Smooth muscle cell (in vitro differentiated cells): Measurements from ENCODE around the gene MCUB. TPM values are rescaled to one million over a fixed set of nuclear protein-coding genes. Genes with fewer than 3 reads are reported as not detected.
"Not testable (repeated sequence)": the region's sequence is repeated elsewhere in the genome, so short reads cannot be mapped to it uniquely, and the experiment has no call there.

Experiments used
- DNase-seq: peaks from one replicate; lab custom pipeline; 2025; ENCODE audit not compliant: unreplicated experiment; lab: John Stamatoyannopoulos, UW
- H2AFZ ChIP-seq: fragments of 200-600 bp; sonication (generic); 2 replicates; pipeline ENCODE4 v1.6.0; 2016; ENCODE audit warnings: antibody characterized with exemption, low read depth, mild to moderate bottlenecking
- H3F3A ChIP-seq: fragments of 200-600 bp; sonication (generic); 2 replicates; pipeline ENCODE4 v1.6.0; 2017; ENCODE audit warnings: antibody characterized with exemption, low read depth
- H3K27ac ChIP-seq: fragments of 200-600 bp; sonication (generic); 2 replicates; pipeline ENCODE4 v1.5.1; 2016; ENCODE audit warnings: low read depth, mild to moderate bottlenecking
- H3K27me3 ChIP-seq: fragments of 200-600 bp; sonication (generic); 2 replicates; pipeline ENCODE4 v1.6.1; 2016; ENCODE audit warnings: low read depth, mild to moderate bottlenecking
- H3K36me3 ChIP-seq: fragments of 200-600 bp; sonication (generic); 2 replicates; pipeline ENCODE4 v1.5.1; 2016; ENCODE audit warnings: low read depth
- H3K4me1 ChIP-seq: fragments of 200-600 bp; sonication (generic); 2 replicates; pipeline ENCODE4 v1.5.1; 2016; ENCODE audit warnings: low read depth
- H3K4me2 ChIP-seq: fragments of 200-600 bp; sonication (generic); 2 replicates; pipeline ENCODE4 v1.6.0; 2016; ENCODE audit warnings: mild to moderate bottlenecking
- H3K4me3 ChIP-seq: fragments of 200-600 bp; sonication (generic); 2 replicates; pipeline ENCODE4 v1.5.1; 2016; ENCODE audit warnings: mild to moderate bottlenecking
- H3K79me2 ChIP-seq: fragments of 200-600 bp; sonication (generic); 2 replicates; pipeline ENCODE4 v1.6.0; 2016; ENCODE audit warnings: low read depth, mild to moderate bottlenecking
- H3K9ac ChIP-seq: fragments of 200-600 bp; sonication (generic); 2 replicates; pipeline ENCODE4 v1.6.0; 2016; ENCODE audit warnings: low read depth
- H3K9me3 ChIP-seq: fragments of 200-600 bp; sonication (generic); replicated peaks from 2 replicates; pipeline ENCODE4 v1.5.1; 2016; ENCODE audit warnings: low read depth
- H4K20me1 ChIP-seq: fragments of 200-600 bp; sonication (generic); 2 replicates; pipeline ENCODE4 v1.6.0; 2016; ENCODE audit warnings: low read depth
- WGBS: methylation state at CpG from one replicate; pipeline ENCODE4 v1.1.7; 2016; ENCODE audit warnings: low lambda C conversion rate; 5-methylcytosine and 5-hydroxymethylcytosine counted together
- polyA plus RNA-seq: library from polyadenylated mRNA; unstranded; fragments of >200 nt; fragmentation: Nextera tagmentation; extraction: Ambion mirVana; gene quantifications from 2 replicates; pipeline ENCODE4 v1.2.1, GENCODE V29; 2016
- total RNA-seq: library from RNA; depleted of rRNA; stranded (reverse); fragments of >200 nt; gene quantifications from 2 replicates; pipeline ENCODE4 v1.2.3, GENCODE V29; 2014
- TF ChIP-seq, protein P1 (sequence below): fragments of 200-600 bp; sonication (generic); IDR thresholded peaks from 2 replicates; pipeline ENCODE4 v1.5.1; 2017; ENCODE audit warnings: borderline replicate concordance, mild to moderate bottlenecking, antibody characterized with exemption; ENCODE audit not compliant: insufficient read depth, poor library complexity, severe bottlenecking

MCUB gene
- total and polyA plus RNA-seq, 2 experiments from 2014 or later: 2.6 to 6.4 TPM

DNA sequence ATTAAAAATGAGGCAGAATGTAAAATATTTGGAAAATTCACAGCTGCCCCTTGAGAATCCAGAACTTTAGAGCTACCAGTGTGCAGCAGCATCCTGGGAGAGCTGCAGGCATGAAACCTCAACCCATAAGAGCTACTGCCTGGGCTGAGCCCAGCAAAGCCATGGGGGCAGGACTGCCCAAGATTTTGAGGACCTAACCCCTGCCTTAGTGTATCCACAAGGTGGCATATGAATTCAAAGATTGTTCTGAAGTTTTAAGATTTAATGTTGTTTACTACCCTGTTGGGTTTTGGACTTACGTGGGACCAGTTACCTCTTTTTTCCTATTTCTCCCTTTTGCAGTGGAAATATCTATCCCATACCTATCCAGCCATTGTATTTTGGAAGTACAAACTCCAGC is 116.8 kb downstream of the MCUB start:
- Histone ChIP-seq H3F3A (no peaks in the 10 kb centered on the region), H3K9me3 (no peaks in the 10 kb centered on the region), H3K79me2 (no peaks in the 10 kb centered on the region), H4K20me1 (no peaks in the 10 kb centered on the region), H3K4me2 (no peak overlapping the region), H3K9ac (no peak overlapping the region), H3K4me1 (no peaks in the 10 kb centered on the region), H3K36me3 (no peaks in the 10 kb centered on the region), H3K4me3 (no peak overlapping the region), H3K27ac (no peak overlapping the region), H3K27me3 (no peaks in the 10 kb centered on the region), H2AFZ (no peak overlapping the region)
- DNase-seq: no peak
- WGBS: 96% methylated on average over 1 of the region's 1 CpG
- TF ChIP-seq, protein P1, sequence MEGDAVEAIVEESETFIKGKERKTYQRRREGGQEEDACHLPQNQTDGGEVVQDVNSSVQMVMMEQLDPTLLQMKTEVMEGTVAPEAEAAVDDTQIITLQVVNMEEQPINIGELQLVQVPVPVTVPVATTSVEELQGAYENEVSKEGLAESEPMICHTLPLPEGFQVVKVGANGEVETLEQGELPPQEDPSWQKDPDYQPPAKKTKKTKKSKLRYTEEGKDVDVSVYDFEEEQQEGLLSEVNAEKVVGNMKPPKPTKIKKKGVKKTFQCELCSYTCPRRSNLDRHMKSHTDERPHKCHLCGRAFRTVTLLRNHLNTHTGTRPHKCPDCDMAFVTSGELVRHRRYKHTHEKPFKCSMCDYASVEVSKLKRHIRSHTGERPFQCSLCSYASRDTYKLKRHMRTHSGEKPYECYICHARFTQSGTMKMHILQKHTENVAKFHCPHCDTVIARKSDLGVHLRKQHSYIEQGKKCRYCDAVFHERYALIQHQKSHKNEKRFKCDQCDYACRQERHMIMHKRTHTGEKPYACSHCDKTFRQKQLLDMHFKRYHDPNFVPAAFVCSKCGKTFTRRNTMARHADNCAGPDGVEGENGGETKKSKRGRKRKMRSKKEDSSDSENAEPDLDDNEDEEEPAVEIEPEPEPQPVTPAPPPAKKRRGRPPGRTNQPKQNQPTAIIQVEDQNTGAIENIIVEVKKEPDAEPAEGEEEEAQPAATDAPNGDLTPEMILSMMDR: no peak

DNA sequence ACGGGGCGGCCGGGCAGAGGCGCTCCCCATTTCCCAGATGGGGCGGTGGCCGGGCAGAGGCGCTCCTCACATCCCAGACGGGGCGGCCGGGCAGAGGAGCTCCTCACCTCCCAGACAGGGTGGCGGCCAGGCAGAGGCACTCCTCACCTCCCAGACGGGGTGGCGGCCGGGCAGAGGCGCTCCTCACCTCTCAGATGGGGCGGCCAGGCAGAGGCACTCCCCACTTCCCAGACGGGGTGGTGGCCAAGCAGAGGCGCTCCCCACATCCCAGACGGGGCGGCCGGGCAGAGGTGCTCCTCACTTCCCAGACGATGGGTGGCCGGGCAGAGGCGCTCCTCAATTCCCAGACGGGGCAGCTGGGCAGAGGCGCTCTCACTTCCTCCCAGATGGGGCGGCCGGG is 118.4 kb downstream of the MCUB start:
- H3K27ac ChIP-seq, H4K20me1 ChIP-seq, H3K36me3 ChIP-seq, H3K79me2 ChIP-seq, H3K4me2 ChIP-seq, H3K27me3 ChIP-seq, DNase-seq, H3K9me3 ChIP-seq, H3K9ac ChIP-seq, H3K4me1 ChIP-seq, H3F3A ChIP-seq, H3K4me3 ChIP-seq, H2AFZ ChIP-seq: not testable (repeated sequence)
- 100% methylated on average over 21 of the region's 28 CpGs for WGBS

DNA sequence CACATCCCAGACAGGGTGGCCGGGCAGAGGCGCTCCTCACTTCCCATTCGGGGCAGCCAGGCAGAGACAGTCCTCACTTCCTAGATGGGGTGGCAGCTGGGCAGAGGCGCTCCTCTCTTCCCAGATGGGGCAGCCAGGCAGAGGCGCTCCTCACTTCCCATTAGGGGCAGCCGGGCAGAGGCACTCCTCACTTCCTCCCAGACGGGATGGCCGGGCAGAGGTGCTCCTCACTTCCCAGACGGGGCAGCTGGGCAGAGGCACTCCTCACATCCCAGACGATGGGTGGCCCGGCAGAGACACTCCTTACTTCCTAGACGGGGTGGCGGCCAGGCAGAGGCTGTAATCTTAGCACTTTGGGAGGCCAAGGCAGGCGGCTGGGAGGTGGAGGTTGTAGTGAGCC is 118.9 kb downstream of the MCUB start:
- not testable (repeated sequence) for H3F3A ChIP-seq, H3K9ac ChIP-seq, H3K27ac ChIP-seq, H3K36me3 ChIP-seq, H3K27me3 ChIP-seq, H3K79me2 ChIP-seq, H2AFZ ChIP-seq, H4K20me1 ChIP-seq, H3K4me3 ChIP-seq, H3K4me1 ChIP-seq, H3K9me3 ChIP-seq, DNase-seq, H3K4me2 ChIP-seq
- 98% methylated on average over 12 of the region's 14 CpGs for WGBS

DNA sequence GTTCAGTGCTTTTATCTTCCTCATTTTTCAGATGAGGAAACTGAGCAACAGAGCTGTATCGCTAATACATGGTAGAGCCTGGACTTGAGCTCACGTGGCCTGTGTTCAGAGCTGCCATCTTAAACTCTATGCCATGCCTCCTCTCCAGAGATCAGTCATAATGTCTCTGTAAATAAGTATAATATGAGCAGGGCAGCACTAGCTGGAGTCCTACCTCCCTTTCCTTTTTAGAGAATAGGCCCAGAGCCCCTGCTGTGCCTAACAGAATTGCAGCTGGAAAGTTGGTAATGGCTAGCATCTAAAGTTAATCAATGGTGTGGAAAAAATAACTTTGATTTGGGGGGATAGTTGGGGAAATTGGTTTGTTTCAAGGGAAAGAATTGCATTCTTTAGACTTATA is 122.8 kb downstream of the MCUB start:
- H3F3A ChIP-seq: no peaks in the 10 kb centered on the region
- TF ChIP-seq, protein P1: no peak
- H3K27ac ChIP-seq: no peak overlapping the region
- 100% methylated on average over 2 of the region's 2 CpGs for WGBS
- H3K9me3 ChIP-seq: no peaks in the 10 kb centered on the region
- H3K79me2 ChIP-seq: no peaks in the 10 kb centered on the region
- no peak overlapping the region for H3K9ac ChIP-seq
- no peaks in the 10 kb centered on the region for H4K20me1 ChIP-seq
- no peak for DNase-seq
- peaks cover 6% of the 10 kb centered on the region for H3K4me1 ChIP-seq
- H3K4me3 ChIP-seq: no peak overlapping the region
- no peaks in the 10 kb centered on the region for H3K36me3 ChIP-seq
- no peak overlapping the region for H3K4me2 ChIP-seq
- H3K27me3 ChIP-seq: no peaks in the 10 kb centered on the region
- no peak overlapping the region for H2AFZ ChIP-seq

DNA sequence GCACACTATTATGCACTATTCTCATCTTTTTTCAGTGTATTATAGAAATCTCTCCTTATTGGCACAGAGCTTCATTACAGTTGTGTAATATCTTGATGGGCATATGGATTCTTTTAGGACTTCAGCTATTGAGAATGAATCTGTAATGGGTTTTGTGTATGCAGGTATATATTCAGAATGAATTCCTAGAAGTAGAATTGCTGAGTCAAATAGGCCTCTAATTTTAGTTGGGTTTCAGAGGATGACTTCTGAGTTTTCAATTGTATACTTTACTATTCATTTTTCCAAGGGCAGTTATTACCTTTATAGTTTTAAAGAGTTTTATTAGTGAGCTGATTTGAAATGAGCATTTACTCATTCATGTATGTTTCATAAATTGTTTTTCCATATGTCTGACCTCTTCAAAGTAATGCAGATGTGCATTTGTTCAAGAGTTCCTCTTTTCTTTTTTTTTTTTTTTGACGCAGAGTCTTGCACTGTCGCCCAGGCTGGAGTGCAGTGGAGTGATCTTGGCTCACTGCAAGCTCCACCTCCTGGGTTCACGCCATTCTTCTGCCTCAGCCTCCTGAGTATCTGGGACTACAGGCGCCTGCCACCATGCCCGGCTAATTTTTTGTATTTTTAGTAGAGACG is 123.7 kb downstream of the MCUB start:
- no peak for DNase-seq
- no peaks in the 10 kb centered on the region for H3F3A ChIP-seq
- H3K4me3 ChIP-seq: no peak overlapping the region
- no peaks in the 10 kb centered on the region for H3K79me2 ChIP-seq
- WGBS: 97% methylated on average over 6 of the region's 6 CpGs
- peaks cover 6% of the 10 kb centered on the region for H3K4me1 ChIP-seq
- H3K4me2 ChIP-seq: no peak overlapping the region
- TF ChIP-seq, protein P1: no peak
- H2AFZ ChIP-seq: no peak overlapping the region
- no peaks in the 10 kb centered on the region for H3K9me3 ChIP-seq
- no peak overlapping the region for H3K9ac ChIP-seq
- no peak overlapping the region for H3K27ac ChIP-seq
- H3K27me3 ChIP-seq: no peaks in the 10 kb centered on the region
- no peaks in the 10 kb centered on the region for H4K20me1 ChIP-seq
- H3K36me3 ChIP-seq: no peaks in the 10 kb centered on the region
